H9 (cell line): ENCODE measurements around the gene PLEK. TPM values are rescaled to one million over a fixed set of nuclear protein-coding genes. Genes with fewer than 3 reads are reported as not detected.

Source experiments
- DNase-seq: peaks from one replicate; pipeline ENCODE4 v3.0.0-alpha.2; 2017
- H2AFZ ChIP-seq: one replicate; pipeline ENCODE4 v1.6.1; 2013; ENCODE audit warnings: mild to moderate bottlenecking, low read length, control low read depth, moderate library complexity
- H2AK5ac ChIP-seq: 2 replicates; pipeline ENCODE4 v1.6.1; 2013; ENCODE audit warnings: low read length, control low read depth, mixed read lengths; ENCODE audit not compliant: insufficient read length
- H2BK120ac ChIP-seq: one replicate; pipeline ENCODE4 v1.6.1; 2013; ENCODE audit warnings: low read depth, mild to moderate bottlenecking, low read length, control low read depth, inconsistent platforms; ENCODE audit not compliant: poor library complexity, severe bottlenecking
- H2BK12ac ChIP-seq: 2 replicates; pipeline ENCODE4 v1.6.1; 2013; ENCODE audit warnings: low read length, control low read depth, mixed read lengths, low read depth; ENCODE audit not compliant: insufficient read length
- H2BK15ac ChIP-seq: 2 replicates; pipeline ENCODE4 v1.6.1; 2013; ENCODE audit warnings: low read depth, low read length, control low read depth
- H2BK20ac ChIP-seq: one replicate; pipeline ENCODE4 v1.6.1; 2013; ENCODE audit warnings: low read depth, mild to moderate bottlenecking, low read length, control low read depth, inconsistent platforms; ENCODE audit not compliant: poor library complexity, severe bottlenecking
- H2BK5ac ChIP-seq: 2 replicates; pipeline ENCODE4 v1.6.1; 2013; ENCODE audit warnings: low read length, control low read depth, mixed read lengths; ENCODE audit not compliant: insufficient read length
- H3K14ac ChIP-seq: 2 replicates; pipeline ENCODE4 v1.6.1; 2013; ENCODE audit warnings: low read length, control low read depth; ENCODE audit not compliant: insufficient read depth
- H3K18ac ChIP-seq: 2 replicates; pipeline ENCODE4 v1.6.1; 2013; ENCODE audit warnings: low read depth, mild to moderate bottlenecking, mixed read lengths, low read length, control low read depth; ENCODE audit not compliant: insufficient read length
- H3K23ac ChIP-seq: 2 replicates; pipeline ENCODE4 v1.6.1; 2013; ENCODE audit warnings: low read length, control low read depth, mixed read lengths, low read depth; ENCODE audit not compliant: insufficient read length
- H3K23me2 ChIP-seq: 2 replicates; pipeline ENCODE4 v1.6.1; 2013; ENCODE audit warnings: low read depth, mild to moderate bottlenecking, mixed read lengths, low read length, control low read depth; ENCODE audit not compliant: insufficient read length, poor library complexity, severe bottlenecking
- H3K27ac ChIP-seq: 2 replicates; pipeline ENCODE4 v1.5.1; 2013; ENCODE audit warnings: low read length, control low read depth, mixed read lengths, low read depth; ENCODE audit not compliant: insufficient read length
- H3K27me3 ChIP-seq: 2 replicates; pipeline ENCODE4 v1.6.1; 2013; ENCODE audit warnings: low read length, control low read depth, inconsistent platforms; ENCODE audit not compliant: insufficient read depth
- H3K4ac ChIP-seq: 2 replicates; pipeline ENCODE4 v1.6.1; 2013; ENCODE audit warnings: low read depth, mild to moderate bottlenecking, control low read depth, inconsistent platforms, low read length, moderate library complexity
- H3K4me1 ChIP-seq: 2 replicates; pipeline ENCODE4 v1.6.1; 2013; ENCODE audit warnings: low read length, control low read depth, inconsistent platforms; ENCODE audit not compliant: insufficient read depth
- H3K4me2 ChIP-seq: 2 replicates; pipeline ENCODE4 v1.6.1; 2013; ENCODE audit warnings: low read length, control low read depth, mixed read lengths; ENCODE audit not compliant: insufficient read length, insufficient read depth
- H3K56ac ChIP-seq: 2 replicates; pipeline ENCODE4 v1.6.1; 2013; ENCODE audit warnings: low read depth, mild to moderate bottlenecking, mixed read lengths, low read length, control low read depth; ENCODE audit not compliant: insufficient read length
- H3K79me1 ChIP-seq: 2 replicates; pipeline ENCODE4 v1.6.1; 2013; ENCODE audit warnings: low read depth, mild to moderate bottlenecking, moderate library complexity, low read length, control low read depth, inconsistent platforms; ENCODE audit not compliant: insufficient read depth, poor library complexity, severe bottlenecking
- H3K79me2 ChIP-seq: 2 replicates; pipeline ENCODE4 v1.6.1; 2013; ENCODE audit warnings: low read length, control low read depth, inconsistent platforms; ENCODE audit not compliant: insufficient read depth
- H3K9ac ChIP-seq: 2 replicates; pipeline ENCODE4 v1.6.1; 2013; ENCODE audit warnings: low read length, control low read depth, mixed read lengths; ENCODE audit not compliant: insufficient read length; ENCODE audit errors: extremely low read depth
- H3K9me3 ChIP-seq: one replicate; pipeline ENCODE4 v1.6.1; 2013; ENCODE audit warnings: low read depth, low read length, inconsistent platforms; ENCODE audit not compliant: control insufficient read depth
- H3T11ph ChIP-seq: one replicate; pipeline ENCODE4 v1.6.1; 2013; ENCODE audit warnings: mild to moderate bottlenecking, low read length, control low read depth, inconsistent platforms
- H4K20me1 ChIP-seq: one replicate; pipeline ENCODE4 v1.6.1; 2013; ENCODE audit not compliant: control insufficient read depth, insufficient read length, insufficient read depth
- H4K5ac ChIP-seq: 2 replicates; pipeline ENCODE4 v1.6.1; 2013; ENCODE audit warnings: low read depth, mild to moderate bottlenecking, mixed read lengths, low read length, control low read depth; ENCODE audit not compliant: insufficient read length
- H4K8ac ChIP-seq: replicated peaks from 2 replicates; pipeline ENCODE4 v1.6.1; 2013; ENCODE audit warnings: low read length, control low read depth, mixed read lengths, low read depth; ENCODE audit not compliant: insufficient read length
- H4K91ac ChIP-seq: 2 replicates; pipeline ENCODE4 v1.6.1; 2013; ENCODE audit warnings: low read depth, mild to moderate bottlenecking, moderate library complexity, mixed read lengths, low read length, control low read depth; ENCODE audit not compliant: insufficient read length
- H3K27ac Mint-ChIP-seq, 3 experiments: 2 replicates in 2 of 3; 3 replicates in 1 of 3; pipeline ENCODE4 v1.8.0; 2020 to 2021; ENCODE audit warnings: mixed read lengths in 3 of 3, mild to moderate bottlenecking in 1 of 3, moderate library complexity in 1 of 3
- H3K27me3 Mint-ChIP-seq: 2 replicates; pipeline ENCODE4 v1.8.0; 2021; ENCODE audit warnings: low read depth, mild to moderate bottlenecking, moderate library complexity, mixed read lengths
- H3K36me3 Mint-ChIP-seq, 3 experiments: 2 replicates in 2 of 3; 3 replicates in 1 of 3; pipeline ENCODE4 v1.8.0; 2020 to 2021; ENCODE audit warnings: low read depth in 3 of 3, mixed read lengths in 3 of 3; ENCODE audit not compliant: insufficient read depth in 1 of 3
- H3K4me1 Mint-ChIP-seq, 2 experiments: 2 replicates each; pipeline ENCODE4 v1.8.0; 2020; ENCODE audit warnings: mixed read lengths in 2 of 2
- H3K4me3 Mint-ChIP-seq, 2 experiments: 2 replicates in 1 of 2; 3 replicates in 1 of 2; pipeline ENCODE4 v1.8.0; 2020 to 2021; ENCODE audit warnings: mild to moderate bottlenecking in 2 of 2, mixed read lengths in 2 of 2, moderate library complexity in 1 of 2
- H3K9me3 Mint-ChIP-seq, 2 experiments: 2 replicates in 1 of 2; 3 replicates in 1 of 2; pipeline ENCODE4 v1.8.0; 2020; ENCODE audit warnings: mild to moderate bottlenecking in 2 of 2, mixed read lengths in 2 of 2, moderate library complexity in 1 of 2
- WGBS: extraction: QIAGEN DNeasy Blood & Tissue Kit; methylation state at CpG from one replicate; pipeline ENCODE4 v1.1.7; 2013; ENCODE audit warnings: missing lambda C conversion rate, low lambda C conversion rate, mixed read lengths; ENCODE audit not compliant: insufficient read length; ENCODE audit errors: extremely low coverage; 5-methylcytosine and 5-hydroxymethylcytosine counted together
- total RNA-seq: library from RNA; stranded (reverse); gene quantifications from 2 replicates; pipeline ENCODE4 v1.2.1, GENCODE V29; 2021
- TF ChIP-seq, protein P1 (sequence below): fragments of 200-600 bp; sonication (generic); conservative IDR thresholded peaks from 3 replicates; pipeline ENCODE4 v1.8.0; 2021; ENCODE audit warnings: antibody characterized with exemption, mild to moderate bottlenecking

Gene PLEK
- total RNA-seq, 1 experiment from 2014 or later, result not detected

- Histone ChIP-seq H3K4ac (no peak overlapping the region), H3K23me2 (no peaks in the 10 kb centered on the region), H2BK20ac (no peak overlapping the region), H2BK5ac (no peak overlapping the region), H2AK5ac (no peak overlapping the region), H3K14ac (no peak overlapping the region), H3K27ac (no peak overlapping the region), H3K18ac (no peak overlapping the region), H3K56ac (no peak overlapping the region), H2BK12ac (no peak overlapping the region), H3K9ac (no peak overlapping the region), H4K20me1 (no peaks in the 10 kb centered on the region), H3K79me2 (no peaks in the 10 kb centered on the region), H2AFZ (no peak overlapping the region), H3K9me3 (no peaks in the 10 kb centered on the region), H3K79me1 (no peaks in the 10 kb centered on the region), H3K23ac (no peak overlapping the region), H2BK120ac (no peak overlapping the region), H4K5ac (no peak overlapping the region), H4K8ac (no peak overlapping the region), H4K91ac (no peak overlapping the region), H2BK15ac (no peak overlapping the region), H3T11ph (no peak overlapping the region), H3K27me3 (no peaks in the 10 kb centered on the region), H3K4me1 (no peaks in the 10 kb centered on the region), H3K4me2 (no peak overlapping the region)
- Mint-ChIP-seq H3K4me3 (no peak overlapping the region), H3K27me3 (no peaks in the 10 kb centered on the region), H3K27ac (no peak overlapping the region), H3K36me3 (no peaks in the 10 kb centered on the region), H3K4me1 (peaks cover 0 to 3% of the 10 kb centered on the region in 2 experiments; a peak in 1 of 4 replicates), H3K9me3 (no peaks in the 10 kb centered on the region; a peak in 1 of 5 replicates)
- DNase-seq, result no peak
- TF ChIP-seq, protein P1, sequence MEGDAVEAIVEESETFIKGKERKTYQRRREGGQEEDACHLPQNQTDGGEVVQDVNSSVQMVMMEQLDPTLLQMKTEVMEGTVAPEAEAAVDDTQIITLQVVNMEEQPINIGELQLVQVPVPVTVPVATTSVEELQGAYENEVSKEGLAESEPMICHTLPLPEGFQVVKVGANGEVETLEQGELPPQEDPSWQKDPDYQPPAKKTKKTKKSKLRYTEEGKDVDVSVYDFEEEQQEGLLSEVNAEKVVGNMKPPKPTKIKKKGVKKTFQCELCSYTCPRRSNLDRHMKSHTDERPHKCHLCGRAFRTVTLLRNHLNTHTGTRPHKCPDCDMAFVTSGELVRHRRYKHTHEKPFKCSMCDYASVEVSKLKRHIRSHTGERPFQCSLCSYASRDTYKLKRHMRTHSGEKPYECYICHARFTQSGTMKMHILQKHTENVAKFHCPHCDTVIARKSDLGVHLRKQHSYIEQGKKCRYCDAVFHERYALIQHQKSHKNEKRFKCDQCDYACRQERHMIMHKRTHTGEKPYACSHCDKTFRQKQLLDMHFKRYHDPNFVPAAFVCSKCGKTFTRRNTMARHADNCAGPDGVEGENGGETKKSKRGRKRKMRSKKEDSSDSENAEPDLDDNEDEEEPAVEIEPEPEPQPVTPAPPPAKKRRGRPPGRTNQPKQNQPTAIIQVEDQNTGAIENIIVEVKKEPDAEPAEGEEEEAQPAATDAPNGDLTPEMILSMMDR, result no peak
- no CpG with 5 or more reads among the region's 3 CpGs for WGBS
Observed at GRCh38 chr2:68425503-68425902, 60.4 kb downstream of the PLEK start.
